ENCODE data around the gene SLC26A11. TPM values are rescaled to one million over a fixed set of nuclear protein-coding genes. Genes with fewer than 3 reads are reported as not detected.

The SLC26A11 gene
- total RNA-seq, 1 donor from 2014 or later = 50.1 TPM

Other genes starting within 250 kb of the SLC26A11 start
- 126 TPM for gene TBC1D16, start 184.6 kb upstream of the SLC26A11 start, total RNA-seq (ENCODE audit: unreplicated experiment)
- 7.7 TPM for gene CCDC40, start 183.8 kb upstream of the SLC26A11 start, total RNA-seq (ENCODE audit: unreplicated experiment)
- 93.0 TPM for gene GAA, start 118.8 kb upstream of the SLC26A11 start, total RNA-seq (ENCODE audit: unreplicated experiment)
- gene EIF4A3, start 73.3 kb upstream of the SLC26A11 start, total RNA-seq (ENCODE audit: unreplicated experiment) = 76.6 TPM
- gene CARD14, start 50.4 kb upstream of the SLC26A11 start, total RNA-seq (ENCODE audit: unreplicated experiment) = 0.64 TPM
- 76.0 TPM for gene SGSH, start 94 bp upstream of the SLC26A11 start, total RNA-seq (ENCODE audit: unreplicated experiment)
- gene RNF213, start 40.4 kb downstream of the SLC26A11 start, total RNA-seq (ENCODE audit: unreplicated experiment) = 110 TPM
- 40.7 TPM for gene ENDOV, start 194.7 kb downstream of the SLC26A11 start, total RNA-seq (ENCODE audit: unreplicated experiment)

Measured in endothelial cell (in vitro differentiated cells).